Prostate gland (tissue), 2 donors: ENCODE results near the gene NFATC4.
A peak's percentile ranks its signal among the peaks of the same experiment; 100 is the strongest.

ENCODE experiments used
- POLR2A ChIP-seq: fragments of 450-650 bp; IDR thresholded peaks from one replicate; pipeline ENCODE4 v1.6.1; 2016; ENCODE audit warnings: antibody characterized with exemption, mild to moderate bottlenecking
- POLR2AphosphoS5 ChIP-seq: sonication (generic); formaldehyde crosslinking; IDR thresholded peaks from one replicate; pipeline ENCODE4 v1.6.1; 2017; ENCODE audit warnings: antibody characterized with exemption
- TF ChIP-seq, protein P1 (sequence below), 4 experiments: fragments of 200-600 bp in 2 of 4; fragments of 450-650 bp in 2 of 4; sonication (generic) in 2 of 4; IDR thresholded peaks; 1 replicate in 3 of 4; 2 replicates in 1 of 4; pipeline ENCODE4 v1.5.1; 2016 to 2019; ENCODE audit warnings: antibody characterized with exemption in 4 of 4, mild to moderate bottlenecking in 2 of 4, moderate library complexity in 2 of 4

DNA sequence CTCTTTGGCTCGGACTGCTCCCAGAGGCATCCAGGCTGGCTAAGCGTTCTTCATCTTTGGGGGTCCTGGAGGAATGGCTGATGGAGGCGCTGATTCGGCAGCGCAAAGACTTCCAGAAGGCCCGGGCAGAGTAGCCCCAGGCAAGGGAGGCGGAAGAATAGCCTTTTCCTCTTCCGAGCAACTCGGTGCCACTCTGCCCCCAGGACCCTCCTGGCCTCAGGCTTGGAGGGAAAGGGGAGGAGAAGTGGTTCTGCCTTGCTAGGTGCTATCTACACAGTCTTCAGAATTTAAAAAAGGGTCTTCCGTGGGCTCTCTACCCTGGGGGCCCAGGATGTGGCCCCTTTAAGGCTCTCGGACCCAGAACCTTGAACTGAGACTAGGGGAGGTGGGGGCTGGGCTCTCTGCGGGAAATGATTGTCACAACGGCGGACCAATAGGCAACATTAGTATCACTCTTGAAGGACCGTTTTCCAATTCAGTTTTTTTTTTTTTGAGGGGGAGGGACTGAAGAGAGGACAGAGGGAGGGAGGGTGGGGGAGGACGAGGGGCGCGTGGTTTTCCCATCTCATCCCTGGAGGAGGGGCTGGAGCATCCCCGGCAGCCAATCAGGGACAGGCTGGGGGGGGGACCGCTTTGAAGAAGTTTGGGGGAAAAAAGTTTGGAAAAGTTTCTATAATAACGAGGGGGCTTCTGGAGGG lies at the start of gene NFATC4:
- TF ChIP-seq, protein P1, sequence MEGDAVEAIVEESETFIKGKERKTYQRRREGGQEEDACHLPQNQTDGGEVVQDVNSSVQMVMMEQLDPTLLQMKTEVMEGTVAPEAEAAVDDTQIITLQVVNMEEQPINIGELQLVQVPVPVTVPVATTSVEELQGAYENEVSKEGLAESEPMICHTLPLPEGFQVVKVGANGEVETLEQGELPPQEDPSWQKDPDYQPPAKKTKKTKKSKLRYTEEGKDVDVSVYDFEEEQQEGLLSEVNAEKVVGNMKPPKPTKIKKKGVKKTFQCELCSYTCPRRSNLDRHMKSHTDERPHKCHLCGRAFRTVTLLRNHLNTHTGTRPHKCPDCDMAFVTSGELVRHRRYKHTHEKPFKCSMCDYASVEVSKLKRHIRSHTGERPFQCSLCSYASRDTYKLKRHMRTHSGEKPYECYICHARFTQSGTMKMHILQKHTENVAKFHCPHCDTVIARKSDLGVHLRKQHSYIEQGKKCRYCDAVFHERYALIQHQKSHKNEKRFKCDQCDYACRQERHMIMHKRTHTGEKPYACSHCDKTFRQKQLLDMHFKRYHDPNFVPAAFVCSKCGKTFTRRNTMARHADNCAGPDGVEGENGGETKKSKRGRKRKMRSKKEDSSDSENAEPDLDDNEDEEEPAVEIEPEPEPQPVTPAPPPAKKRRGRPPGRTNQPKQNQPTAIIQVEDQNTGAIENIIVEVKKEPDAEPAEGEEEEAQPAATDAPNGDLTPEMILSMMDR (IDR thresholded peaks at IDR 0.05): no peak
- peak; percentile 0 for TF ChIP-seq POLR2A
- no peak for TF ChIP-seq POLR2AphosphoS5
